Measurements from ENCODE around the gene CHD2.

DNA sequence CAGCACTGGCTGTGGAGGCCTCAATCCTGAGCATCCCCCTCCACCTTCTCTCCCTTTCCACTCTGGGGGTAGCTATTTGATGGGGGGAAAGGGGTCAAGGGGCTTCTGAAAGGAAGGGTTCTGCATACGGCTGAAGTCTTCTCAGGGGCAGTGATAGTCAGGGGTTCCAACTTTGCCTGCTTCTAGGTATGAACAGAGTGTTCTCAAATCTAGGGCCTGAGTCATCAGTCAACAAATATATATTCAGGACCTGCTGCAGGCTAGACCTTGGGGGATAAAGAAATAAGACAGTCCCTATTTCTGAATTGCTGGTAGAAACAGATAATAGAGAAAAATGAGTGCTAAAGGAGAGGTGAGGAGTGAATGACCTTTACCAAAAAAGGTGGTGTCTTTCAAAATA lies 176.1 kb downstream of the CHD2 start:
- TF ChIP-seq RFX5 (IDR thresholded peaks at IDR 0.05): no peak
- TF ChIP-seq HDAC2 (IDR thresholded peaks at IDR 0.05): no peak
- no peak for TF ChIP-seq BHLHE40 (IDR thresholded peaks at IDR 0.05; ENCODE audit: low read depth, low read length)
- no peak for TF ChIP-seq POLR2A (IDR thresholded peaks at IDR 0.05; ENCODE audit: low read length)
- no peak for TF ChIP-seq ZNF302 (CRISPR knock-in tag; IDR thresholded peaks at IDR 0.05)

All from A549 (cell line).